Stimulated activated CD8-positive, alpha-beta memory T cell treated with anti-CD3 and anti-CD28 coated beads, Interleukin-4, amount 100 ng/mL, for 1 hour (primary cell): ENCODE results near the gene GNAI1.

ENCODE experiments used
- DNase-seq, 2 donors: peaks; one replicate each; pipeline ENCODE4 v3.0.0-alpha.2; 2020; ENCODE audit warnings: low read depth in 2 of 2, low spot score in 1 of 2

The GNAI1 gene

DNA sequence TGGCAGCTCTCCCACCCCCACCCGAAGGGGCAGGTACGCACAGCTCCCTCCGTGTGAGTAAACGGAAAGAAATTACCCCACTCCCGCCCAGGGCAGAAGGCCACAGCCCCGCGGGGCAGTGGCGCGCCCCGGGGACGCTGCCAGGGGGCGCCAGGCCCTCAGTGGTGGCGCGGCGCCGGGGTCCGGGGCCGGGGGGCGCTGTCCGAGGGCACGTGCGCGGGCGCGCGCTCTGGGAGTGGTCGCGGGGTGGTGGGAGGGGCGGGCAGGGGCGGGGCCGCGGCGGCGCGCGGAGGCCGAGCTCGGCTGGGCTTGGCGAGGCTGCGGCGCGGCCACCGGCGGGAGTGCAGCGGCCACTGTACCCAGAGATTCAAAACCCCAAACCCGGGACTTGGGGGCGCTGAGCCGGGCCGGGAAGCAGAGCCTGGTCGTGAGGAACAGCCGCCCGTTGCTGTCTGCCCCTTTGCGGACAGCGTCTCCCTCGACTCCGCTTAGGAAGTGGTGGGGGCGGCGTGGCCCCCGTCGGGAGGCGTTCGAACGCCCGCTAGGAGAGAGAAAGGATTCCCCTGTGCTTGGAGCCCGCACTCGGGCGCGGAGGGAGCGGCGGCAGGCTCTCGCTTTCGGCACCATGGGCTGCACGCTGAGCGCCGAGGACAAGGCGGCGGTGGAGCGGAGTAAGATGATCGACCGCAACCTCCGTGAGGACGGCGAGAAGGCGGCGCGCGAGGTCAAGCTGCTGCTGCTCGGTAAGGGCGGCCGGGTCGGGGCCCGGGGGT is at the start of gene GNAI1:
Gene GNAI1 (plus strand): TSS at position 296 of the 773 bp plus-strand sequence. CDS start 330 bp downstream, at position 626.
- DNase-seq = no peak

DNA sequence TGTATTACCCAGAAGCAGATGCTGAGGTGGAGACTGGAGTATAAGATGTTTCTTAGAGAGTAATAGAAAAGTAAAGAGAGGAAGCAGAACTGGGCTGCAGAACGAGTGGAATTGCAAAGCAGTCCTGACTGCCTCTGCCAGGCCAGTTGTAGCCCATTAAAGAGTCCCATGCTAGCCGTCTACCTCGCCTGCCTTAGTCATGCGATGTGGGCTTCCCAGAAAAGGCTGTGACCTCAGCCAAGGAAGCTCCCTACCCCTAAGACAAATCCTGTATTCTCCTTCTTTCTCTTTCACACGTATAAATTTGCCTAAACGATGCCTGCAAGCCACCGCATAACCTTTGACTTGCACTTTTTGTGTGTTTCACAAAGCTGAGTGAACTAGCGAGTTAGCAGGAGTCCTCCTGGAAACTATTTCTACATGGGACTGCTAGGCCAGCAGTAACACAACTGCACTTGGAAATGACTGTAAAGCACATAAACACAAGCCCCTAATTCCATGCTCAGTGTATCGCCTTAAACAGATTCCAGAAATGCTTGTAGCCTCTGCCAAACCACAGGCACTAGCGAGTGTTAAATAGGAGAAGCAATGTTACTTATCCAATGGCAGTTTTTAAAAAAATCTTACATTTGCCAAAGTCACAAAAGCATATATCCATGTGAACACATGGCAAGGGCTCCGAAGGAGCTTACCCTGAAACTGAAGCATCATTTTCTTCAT is 47.4 kb upstream of the GNAI1 start:
- no peak for DNase-seq

DNA sequence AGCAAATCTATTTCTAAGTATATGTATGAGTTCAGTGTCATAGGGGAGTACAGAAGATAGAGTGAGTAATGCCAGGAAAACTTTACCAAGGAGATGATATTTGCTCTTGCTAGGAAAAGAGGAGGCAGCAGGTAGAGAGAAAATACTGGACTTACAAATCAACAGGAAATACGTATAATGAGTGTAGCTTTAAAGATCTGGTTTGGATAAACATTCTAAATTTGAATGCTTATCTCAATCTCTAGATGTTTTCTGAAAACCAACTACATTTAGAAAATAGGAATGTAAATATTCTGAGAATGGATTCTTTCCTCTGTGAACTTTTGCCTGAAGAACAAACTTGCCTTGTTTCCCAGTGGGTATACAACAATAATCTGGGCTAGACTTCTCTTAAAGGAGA is 46.9 kb upstream of the GNAI1 start:
- DNase-seq = no peak

DNA sequence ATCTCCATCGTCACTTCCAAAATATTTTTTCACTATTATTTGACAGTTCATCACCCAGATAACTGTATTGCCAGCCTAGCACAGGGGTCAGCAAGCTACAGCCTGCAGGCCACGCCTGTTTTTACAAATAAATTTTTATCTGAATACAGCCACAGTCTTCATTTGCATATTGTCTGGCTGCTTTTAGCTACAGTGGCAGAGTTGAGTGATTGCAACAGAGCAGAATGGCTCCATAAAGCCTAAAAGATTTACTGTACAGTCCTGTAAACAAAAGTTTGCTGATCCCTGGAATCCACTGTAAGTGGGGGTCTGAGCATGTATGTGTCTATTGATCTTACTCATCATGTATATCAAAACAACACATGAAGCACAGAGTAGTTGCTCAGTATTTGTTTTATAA is 45.9 kb upstream of the GNAI1 start:
- no peak for DNase-seq

DNA sequence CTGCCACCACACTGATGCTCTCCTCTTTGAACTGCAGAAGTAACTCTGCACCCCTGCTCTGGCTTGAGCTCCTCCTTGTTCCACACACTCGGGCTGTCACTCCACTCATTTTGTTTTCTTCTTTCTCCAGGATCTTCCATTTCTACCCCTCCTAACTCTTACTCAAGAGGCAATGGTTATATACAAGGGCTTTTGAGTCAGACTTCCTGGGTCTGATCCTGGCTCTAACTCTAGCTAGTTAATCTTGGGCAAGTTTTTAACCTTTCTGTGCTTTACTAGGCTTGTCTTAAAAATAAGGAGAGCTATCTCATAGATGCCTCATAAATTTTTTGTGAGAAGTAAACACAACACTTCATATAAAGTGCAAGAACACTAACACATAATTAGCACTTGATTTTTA is 45.3 kb upstream of the GNAI1 start:
- no peak for DNase-seq

DNA sequence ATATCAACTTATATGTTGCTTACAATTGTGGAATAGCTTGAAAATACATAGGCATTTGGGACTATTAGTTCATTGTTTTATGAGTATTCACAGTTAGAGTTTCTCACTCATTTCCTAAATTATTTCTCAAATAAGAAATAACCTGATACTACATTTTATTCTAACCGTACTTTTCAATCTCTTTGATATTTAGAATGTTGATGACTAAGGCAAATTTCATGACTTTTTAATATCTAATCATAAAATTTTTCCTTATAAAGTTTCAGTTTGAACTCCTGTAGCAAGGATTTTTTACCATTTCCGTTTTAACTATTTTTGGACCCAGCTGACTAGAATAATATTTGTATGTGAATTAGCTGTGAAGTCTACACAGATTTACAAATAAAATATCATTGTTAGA is 41.3 kb upstream of the GNAI1 start:
- DNase-seq = no peak

DNA sequence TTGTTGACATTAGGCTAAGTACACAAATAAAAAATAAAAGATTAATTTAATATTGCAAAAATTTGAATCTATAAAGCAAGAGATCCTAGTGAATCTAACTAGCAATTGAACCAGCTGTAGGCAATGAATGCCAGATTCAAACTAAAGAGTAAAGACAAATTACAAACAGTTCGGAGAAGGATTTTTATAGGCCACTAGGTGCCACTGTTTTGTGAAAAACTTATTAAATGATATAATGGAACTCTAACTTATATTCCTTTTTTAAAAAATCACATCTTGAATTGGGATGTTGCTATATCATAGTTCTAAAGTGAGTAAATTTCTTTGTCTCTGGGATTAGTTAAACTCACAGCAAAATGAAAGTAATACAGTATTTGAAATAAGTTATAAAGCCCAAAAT is 39.1 kb upstream of the GNAI1 start:
- DNase-seq = no peak

DNA sequence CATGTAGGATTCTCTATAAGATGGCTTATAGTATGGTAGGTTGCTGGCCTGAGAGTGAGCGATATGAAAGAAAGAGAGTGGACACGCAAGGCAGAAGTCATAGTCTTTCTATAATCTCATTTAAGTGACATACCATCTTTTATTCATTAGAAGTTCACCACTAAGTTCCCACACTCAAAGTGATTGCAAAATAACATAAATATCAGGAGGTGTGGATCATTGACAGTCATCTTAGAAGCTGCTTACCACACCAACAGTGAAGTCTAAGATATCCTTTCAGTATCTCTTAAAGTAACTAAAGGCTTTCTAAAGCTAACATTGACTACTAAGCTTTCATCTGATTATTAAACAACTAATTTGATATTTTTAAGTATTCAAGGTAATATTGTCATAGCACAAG is 36.9 kb upstream of the GNAI1 start:
- no peak for DNase-seq

DNA sequence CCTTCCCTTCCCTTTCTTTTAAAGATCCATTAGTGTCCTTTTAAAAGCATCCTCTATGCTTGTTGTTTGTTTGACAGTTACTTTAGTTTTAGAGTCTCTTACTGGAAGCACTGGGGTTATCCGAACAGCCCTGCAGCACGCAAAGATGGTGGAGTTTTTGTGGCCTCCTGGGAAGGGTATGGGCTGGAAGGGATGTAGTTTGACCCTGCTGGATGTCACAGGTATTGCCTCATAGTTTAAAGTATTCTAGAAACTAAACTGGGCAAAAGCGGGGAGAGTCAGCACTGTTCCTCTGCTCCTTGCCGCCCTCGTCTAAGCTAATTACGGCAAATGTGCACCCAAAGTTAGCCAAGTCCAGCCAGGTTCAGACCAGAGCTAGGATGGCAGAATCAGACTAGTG is 35.8 kb upstream of the GNAI1 start:
- no peak for DNase-seq

DNA sequence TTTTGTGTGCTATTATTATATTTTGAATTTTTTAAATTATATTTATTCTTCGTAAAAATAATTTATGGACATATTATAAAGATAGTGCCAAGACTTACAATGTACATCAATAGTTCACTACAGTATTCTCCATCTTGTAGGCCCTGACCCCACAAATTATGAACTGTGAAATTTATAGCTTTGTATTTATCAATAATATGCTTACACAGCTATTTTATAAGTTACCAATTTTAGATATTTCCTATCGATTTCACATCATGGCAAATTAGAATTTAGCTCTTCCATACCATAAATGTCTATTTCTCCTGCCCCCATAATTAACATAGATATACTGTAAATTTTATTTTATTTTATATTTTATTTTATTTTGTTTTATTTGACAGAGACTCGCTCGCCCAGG is 34.4 kb upstream of the GNAI1 start:
- DNase-seq = no peak

DNA sequence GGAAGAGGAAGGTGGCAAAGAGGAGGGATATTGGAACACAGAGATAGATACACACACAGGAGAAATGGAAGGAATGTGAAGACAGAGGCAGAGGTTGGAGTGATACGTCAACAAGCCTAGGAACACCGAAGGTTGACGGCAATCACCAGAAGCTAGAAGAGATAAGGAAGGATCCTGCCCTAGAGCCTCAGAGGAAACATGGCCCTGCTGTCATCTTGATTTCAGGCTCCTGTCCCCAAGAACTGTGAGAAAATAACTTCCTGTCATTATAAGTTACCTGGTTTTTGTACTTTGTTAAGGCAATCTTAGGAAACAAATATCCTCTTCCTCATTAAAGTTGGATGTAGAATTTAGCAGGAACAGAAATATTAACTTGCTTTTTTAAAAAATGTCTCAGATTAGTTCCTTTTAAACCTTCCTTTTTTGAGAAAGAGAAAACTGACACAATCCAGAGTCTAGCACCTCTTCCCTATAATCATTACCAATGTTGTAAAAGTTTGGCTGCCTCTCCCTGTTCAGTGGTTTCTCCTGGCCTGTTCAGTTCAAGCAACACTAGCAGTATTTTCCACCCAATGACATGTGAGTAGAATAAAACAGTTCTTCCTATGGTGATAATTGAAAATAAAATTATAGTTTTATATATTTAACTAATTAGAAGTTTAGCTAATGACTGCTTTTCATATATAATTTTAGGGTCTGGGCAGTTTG is 28.8 kb upstream of the GNAI1 start:
- DNase-seq = no peak

DNA sequence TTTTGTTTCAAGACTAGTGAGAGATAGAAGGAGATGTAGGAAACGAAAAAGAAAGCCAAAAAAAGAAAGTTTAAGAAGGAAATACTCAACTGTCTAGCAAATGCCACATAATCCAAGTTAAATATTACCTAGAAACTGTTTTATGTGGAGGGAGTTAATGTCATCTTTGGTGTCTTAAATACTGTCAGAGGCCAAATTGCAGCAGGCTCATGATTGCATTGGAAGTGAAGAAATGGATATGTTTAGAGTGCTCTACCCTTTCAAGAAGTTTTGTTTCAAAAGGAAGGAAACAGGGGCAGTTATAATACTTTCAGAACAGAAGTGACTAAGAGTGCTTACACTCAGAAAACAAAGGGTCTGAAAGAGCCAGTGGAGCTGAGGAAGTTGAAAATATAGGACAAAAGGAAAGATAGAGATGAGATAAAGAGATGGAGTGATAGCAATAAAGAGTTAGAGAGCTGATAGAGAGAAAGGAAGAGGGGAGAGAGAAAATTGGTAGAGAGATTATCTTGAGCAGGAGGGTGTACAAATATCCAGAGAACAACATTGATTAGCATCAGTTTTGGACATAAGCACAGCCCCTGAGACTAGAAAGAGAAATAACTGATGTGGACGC is 28.0 kb upstream of the GNAI1 start:
- no peak for DNase-seq

DNA sequence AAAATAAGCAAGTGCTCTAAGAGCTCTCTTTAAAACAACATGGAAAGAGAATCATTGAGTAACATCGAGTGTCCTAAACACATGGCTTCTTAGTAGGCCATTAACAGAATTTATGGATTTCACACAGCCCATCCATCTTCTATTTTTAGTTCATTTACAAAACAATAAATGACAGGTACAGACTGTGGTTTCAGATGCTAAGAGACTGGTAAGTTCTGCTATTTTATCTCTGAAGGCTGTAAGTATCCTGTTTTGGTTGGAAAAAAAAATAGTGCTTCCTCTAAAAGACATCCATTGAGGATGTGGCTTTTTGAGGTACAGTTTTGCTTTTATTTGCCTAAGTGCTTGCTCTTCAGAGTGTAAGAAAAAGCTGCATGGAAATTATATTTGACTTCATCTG is 27.4 kb upstream of the GNAI1 start:
- DNase-seq = no peak

DNA sequence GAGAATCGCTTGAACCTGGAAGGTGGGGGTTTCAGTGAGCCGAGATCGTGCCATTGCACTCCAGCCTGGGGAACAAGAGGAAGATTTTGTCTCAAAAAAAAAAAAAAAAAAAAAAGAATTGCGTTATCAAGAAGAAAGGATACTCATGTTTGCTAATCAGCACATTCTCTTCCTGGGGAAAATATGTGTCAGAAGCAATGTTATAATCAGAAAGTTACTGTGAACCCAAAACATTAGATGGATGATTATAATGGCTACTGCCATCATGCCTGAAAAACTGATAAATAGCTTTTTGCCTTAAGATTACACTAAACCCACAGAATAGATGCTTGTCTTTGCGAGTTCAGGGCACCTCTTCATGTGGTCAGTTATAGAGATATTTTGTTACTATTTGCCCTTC is 24.3 kb upstream of the GNAI1 start:
- no peak for DNase-seq

DNA sequence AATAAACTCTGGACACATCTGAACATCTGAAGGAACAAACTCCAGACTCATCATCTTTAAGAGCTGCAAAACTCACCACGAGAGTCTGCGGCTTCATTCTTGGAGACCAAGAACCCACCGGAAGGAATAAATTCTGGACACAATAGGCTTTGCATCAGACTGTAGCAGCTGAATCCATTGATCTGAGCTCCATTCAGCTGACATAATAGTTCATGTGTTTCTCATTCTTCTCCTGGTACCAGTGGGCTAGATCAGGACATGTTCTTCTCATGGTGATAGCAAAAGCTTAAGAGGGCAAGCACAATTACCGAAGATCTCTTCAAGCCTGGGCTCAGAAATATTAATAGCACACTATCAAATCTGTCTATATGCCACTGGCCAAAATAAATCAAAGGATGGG is 20.5 kb upstream of the GNAI1 start:
- DNase-seq = no peak

DNA sequence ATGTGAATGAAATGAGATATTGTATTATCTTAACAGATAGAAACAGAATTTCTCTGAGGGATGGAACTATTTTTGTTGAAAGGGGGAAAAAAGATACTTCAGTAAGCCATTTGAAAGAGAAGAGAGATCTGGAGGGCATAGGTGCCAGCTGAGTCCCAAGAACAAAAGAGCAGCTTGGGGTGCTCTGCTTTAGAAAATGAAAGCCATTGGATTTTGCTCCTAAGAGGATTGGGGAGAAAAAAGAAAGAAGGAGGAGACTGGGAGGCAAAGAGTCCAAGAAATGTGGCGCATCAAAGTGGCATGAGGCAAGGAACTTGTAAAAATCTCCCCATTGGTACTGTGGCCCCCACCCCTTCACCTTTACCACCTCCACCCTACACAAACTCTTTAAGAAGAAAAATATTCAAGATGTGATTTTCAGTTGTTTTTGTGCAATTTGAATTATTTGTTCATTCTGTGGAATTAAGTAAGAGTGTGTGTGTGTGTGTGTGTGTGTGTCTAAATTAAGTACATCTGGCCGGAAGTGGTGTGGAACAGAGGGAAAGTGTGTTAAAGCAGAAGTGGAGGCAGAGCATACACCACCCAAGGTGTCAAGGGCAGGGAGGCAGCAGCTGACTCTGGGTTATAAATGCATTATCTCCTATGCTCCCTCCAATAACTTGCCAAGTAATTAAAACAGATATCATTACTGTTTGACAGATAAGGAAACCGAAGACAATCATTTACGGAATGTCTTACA is 9.9 kb upstream of the GNAI1 start:
- no peak for DNase-seq

DNA sequence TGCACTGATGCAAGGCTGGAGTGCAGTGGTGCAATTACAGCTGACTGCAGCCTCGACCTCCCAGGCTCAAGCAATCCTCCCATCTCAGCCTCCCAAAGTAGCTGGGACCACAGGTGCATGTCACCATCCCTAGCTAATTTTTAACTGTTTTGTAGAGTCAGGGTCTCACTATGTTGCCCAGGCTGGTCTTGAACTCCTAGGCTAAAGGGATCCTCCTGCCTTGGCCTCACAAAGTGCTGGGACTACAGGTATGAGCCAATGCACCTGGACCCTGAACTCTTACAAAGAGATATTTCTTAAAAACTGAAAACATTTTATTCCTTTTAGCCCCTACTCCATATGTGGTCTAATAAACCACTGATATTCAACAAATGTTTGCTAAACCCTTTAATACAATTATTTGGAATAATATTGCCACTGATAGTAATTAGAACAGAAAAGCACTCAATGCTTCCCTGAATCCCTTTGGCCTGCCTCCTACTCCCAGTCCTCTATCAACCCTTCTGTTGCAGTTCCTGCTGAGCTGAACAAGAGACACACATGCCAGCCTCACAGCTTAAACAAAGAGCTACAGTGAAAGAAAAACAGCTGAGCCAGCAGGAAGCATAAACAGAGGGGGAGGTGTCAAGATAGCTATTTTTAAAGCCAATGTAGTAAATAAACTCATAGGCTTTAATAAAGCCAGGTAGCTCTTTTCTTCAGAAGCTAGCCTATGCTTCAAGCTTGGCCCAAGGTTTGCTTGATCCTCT is 7.0 kb upstream of the GNAI1 start:
- no peak for DNase-seq

DNA sequence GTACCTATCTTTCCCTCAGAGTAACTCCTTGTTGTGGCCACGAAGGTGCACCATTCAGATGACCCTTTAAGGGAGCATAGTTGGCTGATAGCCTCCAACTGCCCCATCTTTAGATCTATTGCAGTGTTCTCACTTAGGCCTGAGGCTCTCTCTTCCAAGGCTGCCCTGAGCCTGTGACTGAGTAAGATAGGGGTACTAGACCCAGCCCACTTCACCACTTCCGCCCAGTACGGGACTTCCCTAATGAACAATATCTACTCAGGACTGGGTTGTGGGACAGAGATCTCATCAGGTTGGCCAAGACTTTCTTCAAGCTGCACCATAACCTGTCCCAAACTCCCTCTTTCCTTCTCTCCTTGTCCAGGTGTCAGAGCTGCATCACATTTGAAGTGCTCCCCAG is 5.7 kb upstream of the GNAI1 start:
- DNase-seq = no peak

DNA sequence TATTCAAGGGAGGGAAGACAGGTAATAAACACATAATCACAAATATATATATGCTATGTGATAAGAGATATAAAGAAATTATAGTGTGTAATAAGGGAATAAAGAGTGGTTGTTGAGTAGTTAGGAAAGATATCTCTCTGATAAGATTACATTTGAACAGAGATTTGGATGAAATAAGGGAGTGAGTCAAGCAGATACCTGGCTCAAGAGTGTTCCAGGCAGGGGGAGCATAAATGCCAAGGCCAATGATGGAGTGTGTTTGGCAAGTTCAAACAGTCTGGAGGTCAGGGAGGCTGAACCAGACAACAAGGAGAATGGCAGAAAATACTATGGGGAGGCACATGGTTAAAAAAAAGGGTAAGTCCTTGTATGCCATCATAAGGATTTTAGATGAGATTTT is 4.8 kb upstream of the GNAI1 start:
- DNase-seq = no peak

DNA sequence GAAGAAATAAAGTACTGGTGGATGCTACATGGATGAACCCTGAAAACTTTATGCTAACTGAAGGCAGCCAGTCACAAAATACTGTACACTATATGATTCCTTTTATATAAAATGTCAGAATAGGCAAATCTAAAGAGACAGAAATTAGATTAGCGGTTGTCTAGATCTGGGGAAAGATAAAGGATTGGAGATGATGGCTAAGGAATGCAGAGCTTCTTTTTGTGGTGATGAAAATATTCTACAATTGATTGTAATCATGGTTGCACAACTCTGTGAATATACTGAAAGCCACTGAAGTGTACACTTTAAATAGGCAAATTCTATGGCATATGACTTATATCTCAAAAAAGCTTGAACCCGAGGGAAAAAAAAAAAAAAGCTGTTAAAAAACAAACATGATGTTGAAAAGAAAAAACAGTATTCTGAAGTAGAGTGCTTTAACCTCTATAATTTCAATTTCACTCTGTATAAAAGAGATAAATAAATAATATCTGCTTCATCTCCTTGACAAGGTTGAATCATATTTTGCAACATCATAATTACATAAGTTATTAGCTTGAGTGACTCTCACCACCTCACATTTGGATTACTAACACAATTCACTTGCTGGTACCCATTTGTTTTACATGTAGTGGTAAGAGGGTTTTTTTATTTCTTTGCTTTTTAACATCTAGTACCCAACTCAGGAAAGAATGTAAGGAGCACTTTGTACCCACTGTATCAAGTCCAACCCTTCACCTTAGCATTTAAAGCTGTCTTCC is 2.8 kb upstream of the GNAI1 start:
- no peak for DNase-seq
